GM18520 (cell line): Measurements from ENCODE around the gene CYP24A1.

Experiments used
- ATAC-seq: cut with Tn5 transposase; IDR thresholded peaks from one replicate; pipeline ENCODE4 v1.9.1; 2021; ENCODE audit not compliant: unreplicated experiment

Gene CYP24A1

GRCh38 chr20:54115172-54115854, 58.5 kb downstream of the CYP24A1 start:
- ATAC-seq, result no peak

- ATAC-seq, result no peak
These were observed 59.7 kb downstream of the CYP24A1 start for GRCh38 chr20:54114109-54114508.

GRCh38 chr20:54113566-54113965, 60.2 kb downstream of the CYP24A1 start:
- ATAC-seq, result no peak

- no peak for ATAC-seq
These were observed 61.4 kb downstream of the CYP24A1 start for GRCh38 chr20:54112221-54112884.

- no peak for ATAC-seq
These were observed 62.3 kb downstream of the CYP24A1 start for GRCh38 chr20:54111460-54111859.

GRCh38 chr20:54110457-54110856, 63.3 kb downstream of the CYP24A1 start:
- ATAC-seq, result no peak

- ATAC-seq, result no peak
These were observed 63.7 kb downstream of the CYP24A1 start for GRCh38 chr20:54110041-54110440.

GRCh38 chr20:54108817-54109216, 65.0 kb downstream of the CYP24A1 start:
- ATAC-seq, result no peak

- no peak for ATAC-seq
These were observed 65.5 kb downstream of the CYP24A1 start for GRCh38 chr20:54108326-54108642.

GRCh38 chr20:54107600-54108325, 66.0 kb downstream of the CYP24A1 start:
- ATAC-seq, result no peak

- no peak for ATAC-seq
These were observed 66.6 kb downstream of the CYP24A1 start for GRCh38 chr20:54107181-54107580.

- no peak for ATAC-seq
These were observed 67.6 kb downstream of the CYP24A1 start for GRCh38 chr20:54106162-54106561.

GRCh38 chr20:54105653-54106052, 68.1 kb downstream of the CYP24A1 start:
- no peak for ATAC-seq

- no peak for ATAC-seq
These were observed 69.0 kb downstream of the CYP24A1 start for GRCh38 chr20:54104781-54105180.

- ATAC-seq, result no peak
These were observed 69.8 kb downstream of the CYP24A1 start for GRCh38 chr20:54103762-54104600.
